Endothelial cell of umbilical vein (primary cell): ENCODE results near the gene MEOX1. TPM values are rescaled to one million over a fixed set of nuclear protein-coding genes. Genes with fewer than 3 reads are reported as not detected.

ENCODE experiments used
- BruUV-seq: library from RNA; stranded (reverse); fragments of 400-500 nt; replicated peaks from 2 replicates; lab custom pipeline; 2021; lab: Mats Ljungman, UMichigan
- CTCF ChIA-PET: fragments of 300-600, 350-600 bp; sonication (Branson Sonifier 250); formaldehyde crosslinking; loops from one replicate; lab custom pipeline; 2021; ENCODE audit warnings: antibody characterized with exemption, inconsistent platforms; lab: Charles Lee
- POLR2A ChIA-PET: fragments of 300-600, 350-600 bp; sonication (Branson Sonifier 250); formaldehyde crosslinking; loops from one replicate; lab custom pipeline; 2021; ENCODE audit warnings: antibody characterized with exemption, inconsistent platforms; lab: Charles Lee
- DNase-seq: peaks from one replicate; pipeline ENCODE4 v3.0.0-alpha.2; 2011; ENCODE audit warnings: low read depth, low spot score
- FAIRE-seq: peaks from 2 replicates; lab custom pipeline; 2011; peaks lifted over from hg19 to GRCh38; lab: Jason Lieb, UNC
- H2AFZ ChIP-seq: 2 replicates; pipeline ENCODE4 v1.6.0; 2012; ENCODE audit warnings: low read depth, low read length, control low read depth, inconsistent platforms
- H3K27ac ChIP-seq: 2 replicates; pipeline ENCODE4 v1.5.1; 2011; ENCODE audit warnings: low read depth, mild to moderate bottlenecking, control low read depth, low read length, moderate library complexity; ENCODE audit not compliant: insufficient read depth
- H3K27me3 ChIP-seq, 2 experiments: 2 replicates each; pipeline versions ENCODE4 v1.6.0 to v1.6.1; 2011; ENCODE audit warnings: low read length in 2 of 2, mixed read lengths in 1 of 2; ENCODE audit not compliant: control insufficient read depth in 2 of 2, insufficient read depth in 2 of 2
- H3K36me3 ChIP-seq, 2 experiments: 2 replicates in 1 of 2; 3 replicates in 1 of 2; pipeline ENCODE4 v1.5.1; 2011; ENCODE audit warnings: low read length in 2 of 2, mild to moderate bottlenecking in 1 of 2, moderate library complexity in 1 of 2; ENCODE audit not compliant: control insufficient read depth in 2 of 2, insufficient read depth in 2 of 2; ENCODE audit errors: extremely low read depth in 1 of 2
- H3K4me1 ChIP-seq: 3 replicates; pipeline ENCODE4 v1.5.1; 2011; ENCODE audit warnings: mild to moderate bottlenecking, low read length; ENCODE audit not compliant: control insufficient read depth, insufficient read depth; ENCODE audit errors: extremely low read depth
- H3K4me2 ChIP-seq: 2 replicates; pipeline ENCODE4 v1.6.1; 2011; ENCODE audit warnings: low read length, control low read depth, mixed read lengths; ENCODE audit not compliant: insufficient read depth
- H3K4me3 ChIP-seq, 3 experiments: fragments of 200-600 bp in 1 of 3; sonication (generic), shearing (Covaris generic) in 1 of 3; replicated peaks in 1 of 3; 2 replicates each; pipeline ENCODE4 v1.5.1; 2011 to 2016; ENCODE audit warnings: control low read depth in 3 of 3, low read length in 3 of 3, mild to moderate bottlenecking in 2 of 3, inconsistent platforms in 1 of 3, low read depth in 1 of 3, moderate library complexity in 1 of 3; ENCODE audit not compliant: insufficient read depth in 1 of 3
- H3K79me2 ChIP-seq: 2 replicates; pipeline ENCODE4 v1.6.0; 2012; ENCODE audit warnings: low read length, inconsistent platforms; ENCODE audit not compliant: control insufficient read depth, insufficient read depth
- H3K9ac ChIP-seq: replicated peaks from 2 replicates; pipeline ENCODE3; 2011; ENCODE audit warnings: low read length, control low read depth; ENCODE audit not compliant: insufficient read depth; ENCODE audit errors: extremely low read depth
- H3K9me1 ChIP-seq: replicated peaks from 3 replicates; pipeline ENCODE4 v1.6.0; 2011; ENCODE audit warnings: mild to moderate bottlenecking, low read length; ENCODE audit not compliant: control insufficient read depth, insufficient read depth; ENCODE audit errors: extremely low read depth
- H3K9me3 ChIP-seq: replicated peaks from 2 replicates; pipeline ENCODE4 v1.5.1; 2012; ENCODE audit warnings: low read length, inconsistent platforms; ENCODE audit not compliant: control insufficient read depth, insufficient read depth
- H4K20me1 ChIP-seq: replicated peaks from 2 replicates; pipeline ENCODE3; 2011; ENCODE audit warnings: mild to moderate bottlenecking, low read length; ENCODE audit not compliant: control insufficient read depth, insufficient read depth; ENCODE audit errors: extremely low read depth
- FOS ChIP-seq: IDR thresholded peaks from 2 replicates; pipeline ENCODE4 v1.6.1; 2011; ENCODE audit warnings: mild to moderate bottlenecking, low read length, moderate library complexity, borderline replicate concordance; ENCODE audit not compliant: insufficient read depth
- MAX ChIP-seq: IDR thresholded peaks from 2 replicates; pipeline ENCODE4 v1.6.1; 2011; ENCODE audit not compliant: insufficient read depth, insufficient read length
- MYC ChIP-seq: IDR thresholded peaks from one replicate; pipeline ENCODE4 v1.6.1; 2011; ENCODE audit warnings: mild to moderate bottlenecking, low read depth, low read length
- dilution Hi-C: fragments of 300-500 bp; cut with MboI; formaldehyde crosslinking; loops from one replicate; pipeline ENCODE4 v1.15.0; 2019; ENCODE audit warnings: low sequenced_read_pairs; ENCODE audit not compliant: extremely low pct_ligation_motif_present
- intact Hi-C: fragments of 100-400 bp; cut with micrococcal nuclease; formaldehyde crosslinking; loops from one replicate; pipeline ENCODE4 v1.10.0; 2022
- polyA plus RNA-seq, 4 experiments: library from polyadenylated mRNA; depleted of rRNA in 3 of 4; stranded (reverse) in 3 of 4; unstranded in 1 of 4; fragments of >200 nt; gene quantifications; 2 replicates each; pipeline versions ENCODE4 v1.2.1 to v1.2.3, GENCODE V29; 2011 to 2012; ENCODE audit warnings: missing spikeins in 1 of 4
- total RNA-seq: library from RNA; stranded (reverse); gene quantifications from 2 replicates; pipeline ENCODE4 v1.2.3, GENCODE V29; 2021
- TF ChIP-seq, protein P1 (sequence below), 2 donors: IDR thresholded peaks; 1 replicate in 1 of 2; 2 replicates in 1 of 2; pipeline ENCODE4 v1.5.1; 2011; ENCODE audit warnings: low read length in 2 of 2, mild to moderate bottlenecking in 2 of 2, moderate library complexity in 2 of 2, control low read depth in 1 of 2, inconsistent platforms in 1 of 2, low read depth in 1 of 2; ENCODE audit not compliant: insufficient read depth in 1 of 2; ENCODE audit errors: extremely low read depth in 1 of 2

MEOX1 gene
- total and polyA plus RNA-seq, 2 donors (not counting 3 experiments of a cell fraction or from before 2014, with no cell fraction given), result 0.06 TPM; not detected in 1

- Histone ChIP-seq H3K9ac (no peak overlapping the region), H3K27me3 (no peaks in the 10 kb centered on the region), H2AFZ (no peak overlapping the region), H3K27ac (no peak overlapping the region), H3K79me2 (no peaks in the 10 kb centered on the region), H3K4me1 (no peaks in the 10 kb centered on the region), H4K20me1 (no peaks in the 10 kb centered on the region), H3K9me3 (no peaks in the 10 kb centered on the region), H3K4me3 (no peak overlapping the region), H3K9me1 (no peaks in the 10 kb centered on the region), H3K36me3 (no peaks in the 10 kb centered on the region), H3K4me2 (no peak overlapping the region)
- dilution Hi-C loops (no loop called here), intact Hi-C loops (no loop called here)
- FAIRE-seq, result no peak
- no peak for DNase-seq
- ChIA-PET POLR2A (no interaction called here), CTCF (interaction anchor here (0.7 to 1.0 kb wide), 2 partner anchors 11 to 22 kb away, joined by 3 to 4 read pairs; no protein-coding TSS in a partner anchor)
- BruUV-seq, result no TSS peak
- TF ChIP-seq FOS (no peak), MYC (no peak), MAX (no peak)
- TF ChIP-seq, protein P1, sequence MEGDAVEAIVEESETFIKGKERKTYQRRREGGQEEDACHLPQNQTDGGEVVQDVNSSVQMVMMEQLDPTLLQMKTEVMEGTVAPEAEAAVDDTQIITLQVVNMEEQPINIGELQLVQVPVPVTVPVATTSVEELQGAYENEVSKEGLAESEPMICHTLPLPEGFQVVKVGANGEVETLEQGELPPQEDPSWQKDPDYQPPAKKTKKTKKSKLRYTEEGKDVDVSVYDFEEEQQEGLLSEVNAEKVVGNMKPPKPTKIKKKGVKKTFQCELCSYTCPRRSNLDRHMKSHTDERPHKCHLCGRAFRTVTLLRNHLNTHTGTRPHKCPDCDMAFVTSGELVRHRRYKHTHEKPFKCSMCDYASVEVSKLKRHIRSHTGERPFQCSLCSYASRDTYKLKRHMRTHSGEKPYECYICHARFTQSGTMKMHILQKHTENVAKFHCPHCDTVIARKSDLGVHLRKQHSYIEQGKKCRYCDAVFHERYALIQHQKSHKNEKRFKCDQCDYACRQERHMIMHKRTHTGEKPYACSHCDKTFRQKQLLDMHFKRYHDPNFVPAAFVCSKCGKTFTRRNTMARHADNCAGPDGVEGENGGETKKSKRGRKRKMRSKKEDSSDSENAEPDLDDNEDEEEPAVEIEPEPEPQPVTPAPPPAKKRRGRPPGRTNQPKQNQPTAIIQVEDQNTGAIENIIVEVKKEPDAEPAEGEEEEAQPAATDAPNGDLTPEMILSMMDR (IDR thresholded peaks at IDR 0.05; ENCODE audit: extremely low read depth in 1 of 2, insufficient read depth in 1 of 2, low read depth in 1 of 2, low read length in 2 of 2), result no peak
These were observed 855 bp upstream of the MEOX1 start for GRCh38 chr17:43662413-43663141.
